ENCODE measurements around the gene SH3RF3. TPM values are rescaled to one million over a fixed set of nuclear protein-coding genes. Genes with fewer than 3 reads are reported as not detected.

SH3RF3 gene
- total and polyA plus RNA-seq, 4 donors: 2.9 to 9.7 (median 8.6) TPM

DNA sequence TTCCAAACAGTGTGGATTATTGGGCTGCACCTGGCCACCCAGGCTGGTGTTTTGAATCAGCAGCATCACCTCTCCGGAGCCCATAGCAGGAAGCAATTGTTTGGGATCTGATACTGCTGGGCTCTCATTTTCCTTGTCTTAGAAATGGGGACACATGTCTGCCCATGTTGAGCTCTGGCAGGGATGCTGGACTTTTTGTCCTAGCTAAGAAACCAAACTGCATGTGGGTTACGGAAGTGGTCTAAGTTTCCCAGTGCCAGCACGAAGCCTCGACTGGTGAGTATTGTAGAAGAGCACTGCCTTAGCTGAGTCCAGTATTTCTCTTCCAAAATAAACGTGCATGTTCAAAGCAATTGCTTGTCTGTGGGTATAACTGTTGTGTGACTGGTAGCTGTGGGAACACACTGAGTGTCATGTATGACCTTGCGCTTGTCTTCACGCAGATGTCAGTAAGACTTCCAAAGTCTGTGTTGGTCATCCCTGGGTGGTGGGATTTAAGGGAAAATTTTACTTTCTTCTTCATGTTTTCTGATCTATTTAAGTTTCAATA, 43.6 kb downstream of the SH3RF3 start:
- no peak overlapping the region for H3K9ac ChIP-seq (ENCODE audit: insufficient read depth in 1 of 2, low read length in 2 of 2)
- DNase-seq: no peak
- H3K36me3 ChIP-seq (ENCODE audit: control insufficient read depth in 4 of 4, insufficient read depth in 4 of 4, low read length in 4 of 4): no peaks in the 10 kb centered on the region
- H3K27ac ChIP-seq (ENCODE audit: low read depth in 1 of 2, low read length in 1 of 2): peak overlapping the region in 1 of 2 donors; percentile 88
- no peak for ATAC-seq (ENCODE audit: insufficient read depth, low FRiP score)
- no peaks in the 10 kb centered on the region for H3K27me3 ChIP-seq (ENCODE audit: control insufficient read depth in 3 of 3, insufficient read depth in 3 of 3, low read length in 2 of 3)
- H3K4me3 ChIP-seq: no peak overlapping the region
- H3K9me3 ChIP-seq (ENCODE audit: control insufficient read depth in 4 of 4, insufficient read depth in 3 of 4, low read length in 3 of 4): peaks cover 0 to 1% (median 0%) of the 10 kb centered on the region in 4 donors
- peaks cover 7 to 33% (median 20%) of the 10 kb centered on the region in 5 donors for H3K4me1 ChIP-seq (ENCODE audit: control insufficient read depth in 5 of 5, insufficient read depth in 5 of 5, low read length in 5 of 5)
- whole genome bisulfite sequencing, 2 donors: 80 to 81% methylated on average over 7 of the region's 7 CpGs
- TF ChIP-seq, protein P1, sequence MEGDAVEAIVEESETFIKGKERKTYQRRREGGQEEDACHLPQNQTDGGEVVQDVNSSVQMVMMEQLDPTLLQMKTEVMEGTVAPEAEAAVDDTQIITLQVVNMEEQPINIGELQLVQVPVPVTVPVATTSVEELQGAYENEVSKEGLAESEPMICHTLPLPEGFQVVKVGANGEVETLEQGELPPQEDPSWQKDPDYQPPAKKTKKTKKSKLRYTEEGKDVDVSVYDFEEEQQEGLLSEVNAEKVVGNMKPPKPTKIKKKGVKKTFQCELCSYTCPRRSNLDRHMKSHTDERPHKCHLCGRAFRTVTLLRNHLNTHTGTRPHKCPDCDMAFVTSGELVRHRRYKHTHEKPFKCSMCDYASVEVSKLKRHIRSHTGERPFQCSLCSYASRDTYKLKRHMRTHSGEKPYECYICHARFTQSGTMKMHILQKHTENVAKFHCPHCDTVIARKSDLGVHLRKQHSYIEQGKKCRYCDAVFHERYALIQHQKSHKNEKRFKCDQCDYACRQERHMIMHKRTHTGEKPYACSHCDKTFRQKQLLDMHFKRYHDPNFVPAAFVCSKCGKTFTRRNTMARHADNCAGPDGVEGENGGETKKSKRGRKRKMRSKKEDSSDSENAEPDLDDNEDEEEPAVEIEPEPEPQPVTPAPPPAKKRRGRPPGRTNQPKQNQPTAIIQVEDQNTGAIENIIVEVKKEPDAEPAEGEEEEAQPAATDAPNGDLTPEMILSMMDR (IDR thresholded peaks at IDR 0.05; ENCODE audit: control extremely low read depth, extremely low read depth): no peak

DNA sequence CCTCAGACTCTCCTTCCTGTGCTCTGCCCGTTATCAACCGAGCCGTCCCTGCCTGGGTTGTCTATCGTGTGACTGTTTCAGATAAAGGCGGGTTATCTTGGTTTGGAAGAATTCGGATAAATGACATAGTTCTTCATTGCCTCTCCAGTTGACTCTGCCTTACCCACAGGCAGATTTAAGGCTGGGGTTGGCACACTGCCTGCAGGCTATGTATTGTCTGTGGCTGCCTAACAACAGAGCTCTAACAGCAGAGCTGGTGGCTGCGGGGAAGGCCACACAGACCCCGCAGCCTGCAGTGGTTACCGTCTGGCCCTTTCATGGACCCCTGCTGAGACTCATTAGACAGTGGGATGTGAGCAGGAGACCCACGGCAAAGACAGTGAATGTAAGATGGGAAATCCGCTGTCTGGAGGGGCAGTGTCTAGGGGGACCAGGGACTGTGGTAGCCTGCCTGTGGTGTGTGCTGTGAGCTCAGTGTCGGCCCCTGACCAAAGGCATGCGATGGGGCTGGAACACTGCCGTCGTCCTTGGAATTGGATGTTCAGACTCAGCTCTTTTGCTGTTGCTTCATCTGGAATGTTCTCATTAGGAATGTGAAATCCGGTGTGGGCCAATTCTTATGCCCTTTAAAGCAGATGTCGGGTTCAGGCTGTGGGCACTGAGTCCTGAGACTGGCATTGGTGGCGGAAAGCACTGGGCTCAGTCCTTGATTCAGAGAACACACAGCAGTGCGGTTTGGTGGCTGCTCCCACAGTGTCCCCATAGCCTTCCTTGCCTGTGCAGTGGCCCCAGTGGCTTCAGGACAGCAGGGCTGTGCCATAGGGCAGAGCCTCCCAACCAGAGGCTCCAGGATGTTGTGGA, 44.5 kb downstream of the SH3RF3 start:
- Histone ChIP-seq H3K9ac (ENCODE audit: insufficient read depth in 1 of 2, low read length in 2 of 2) (peak overlapping the region in 1 of 2 donors; percentile 50), H3K4me1 (ENCODE audit: control insufficient read depth in 5 of 5, insufficient read depth in 5 of 5, low read length in 5 of 5) (peaks cover 7 to 33% (median 20%) of the 10 kb centered on the region in 5 donors), H3K36me3 (ENCODE audit: control insufficient read depth in 4 of 4, insufficient read depth in 4 of 4, low read length in 4 of 4) (no peaks in the 10 kb centered on the region), H3K27ac (ENCODE audit: low read depth in 1 of 2, low read length in 1 of 2) (peak overlapping the region; percentile 69 to 78), H3K9me3 (ENCODE audit: control insufficient read depth in 4 of 4, insufficient read depth in 3 of 4, low read length in 3 of 4) (peaks cover 0 to 1% (median 0%) of the 10 kb centered on the region in 4 donors), H3K27me3 (ENCODE audit: control insufficient read depth in 3 of 3, insufficient read depth in 3 of 3, low read length in 2 of 3) (no peaks in the 10 kb centered on the region), H3K4me3 (no peak overlapping the region)
- DNase-seq (peak; percentile 85 to 88 (median 88)), ATAC-seq (ENCODE audit: insufficient read depth, low FRiP score) (peak; percentile 20)
- WGBS, 2 donors: 69 to 83% methylated on average over 19 of the region's 19 CpGs
- TF ChIP-seq, protein P1 (IDR thresholded peaks at IDR 0.05; ENCODE audit: control extremely low read depth, extremely low read depth): no peak

DNA sequence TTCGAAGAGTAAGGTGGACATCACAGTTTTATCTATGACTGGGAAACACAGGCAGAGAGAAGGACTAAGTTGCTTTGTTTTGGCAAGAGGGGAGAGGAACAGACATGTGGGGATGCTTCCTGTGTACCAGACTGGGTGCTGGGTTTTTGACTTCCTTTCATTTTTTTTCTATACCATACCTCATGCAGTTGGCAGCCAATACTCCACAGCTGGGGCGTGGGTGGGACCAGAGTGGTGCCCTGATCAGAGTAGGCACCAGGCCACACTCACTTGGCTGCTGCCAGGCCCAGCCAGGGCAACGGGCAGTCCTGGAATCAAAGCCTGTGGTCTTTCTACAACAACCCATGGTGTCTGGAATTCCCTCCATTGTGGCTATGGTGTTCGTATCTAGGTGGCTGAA, 45.2 kb downstream of the SH3RF3 start:
- H3K27ac ChIP-seq (ENCODE audit: low read depth in 1 of 2, low read length in 1 of 2): peak overlapping the region; percentile 69 to 78
- H3K36me3 ChIP-seq (ENCODE audit: control insufficient read depth in 4 of 4, insufficient read depth in 4 of 4, low read length in 4 of 4): no peaks in the 10 kb centered on the region
- H3K9me3 ChIP-seq (ENCODE audit: control insufficient read depth in 4 of 4, insufficient read depth in 3 of 4, low read length in 3 of 4): peaks cover 0 to 1% (median 0%) of the 10 kb centered on the region in 4 donors
- TF ChIP-seq, protein P1 (IDR thresholded peaks at IDR 0.05; ENCODE audit: control extremely low read depth, extremely low read depth): no peak
- no peak overlapping the region for H3K4me3 ChIP-seq
- ATAC-seq (ENCODE audit: insufficient read depth, low FRiP score) (no peak), DNase-seq (no peak)
- H3K27me3 ChIP-seq (ENCODE audit: control insufficient read depth in 3 of 3, insufficient read depth in 3 of 3, low read length in 2 of 3): no peaks in the 10 kb centered on the region
- 74 to 81% methylated on average over 4 of the region's 4 CpGs for WGBS, 2 donors
- H3K9ac ChIP-seq (ENCODE audit: insufficient read depth in 1 of 2, low read length in 2 of 2): no peak overlapping the region
- H3K4me1 ChIP-seq (ENCODE audit: control insufficient read depth in 5 of 5, insufficient read depth in 5 of 5, low read length in 5 of 5): peaks cover 7 to 33% (median 20%) of the 10 kb centered on the region in 5 donors

Data from lung (tissue), 12 donors.